Measurements from ENCODE around the gene RPS6KA2. TPM values are rescaled to one million over a fixed set of nuclear protein-coding genes. Genes with fewer than 3 reads are reported as not detected.
"Not testable (repeated sequence)": the region's sequence is repeated elsewhere in the genome, so short reads cannot be mapped to it uniquely, and the experiment has no call there.

Gene RPS6KA2
- polyA plus RNA-seq, 3 donors: 32.0 to 35.9 (median 35.2) TPM

DNA sequence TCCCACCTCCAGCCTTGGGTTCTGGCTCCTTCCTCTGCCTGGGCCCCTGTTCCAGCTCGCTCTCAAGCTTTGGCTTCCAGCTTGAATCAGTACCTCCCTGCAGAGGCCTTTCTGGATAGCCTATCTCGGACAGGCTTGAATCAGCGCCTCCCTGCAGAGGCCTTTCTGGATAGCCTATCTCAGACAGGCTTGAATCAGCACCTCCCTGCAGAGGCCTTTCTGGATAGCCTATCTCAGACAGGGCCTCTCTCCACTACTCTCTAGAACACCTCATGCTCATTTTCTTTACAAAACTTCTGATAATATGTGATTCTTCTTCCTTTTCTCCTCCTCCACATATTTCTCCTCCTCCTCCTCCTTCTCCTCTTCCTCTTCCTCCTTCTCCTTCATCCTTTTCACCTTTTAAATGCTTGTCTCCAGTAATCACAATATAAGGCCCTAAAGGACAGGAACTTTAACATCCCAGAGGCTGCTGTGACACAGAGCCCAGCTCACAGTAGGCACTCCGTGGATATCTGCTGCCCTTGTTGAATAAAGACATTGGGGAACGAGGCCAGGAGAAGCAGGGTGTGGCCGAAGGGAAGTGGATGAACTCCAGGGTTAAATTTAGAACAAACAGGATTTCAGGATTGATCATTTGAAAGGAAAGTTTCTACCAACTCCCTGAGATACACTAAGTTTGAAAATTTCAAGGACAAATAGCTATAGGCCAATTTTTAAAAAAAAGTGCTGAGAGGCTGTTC is 9.3 kb upstream of the RPS6KA2 start:
- DNase-seq (ENCODE audit: low read depth in 3 of 3, low spot score in 2 of 3): no peak

DNA sequence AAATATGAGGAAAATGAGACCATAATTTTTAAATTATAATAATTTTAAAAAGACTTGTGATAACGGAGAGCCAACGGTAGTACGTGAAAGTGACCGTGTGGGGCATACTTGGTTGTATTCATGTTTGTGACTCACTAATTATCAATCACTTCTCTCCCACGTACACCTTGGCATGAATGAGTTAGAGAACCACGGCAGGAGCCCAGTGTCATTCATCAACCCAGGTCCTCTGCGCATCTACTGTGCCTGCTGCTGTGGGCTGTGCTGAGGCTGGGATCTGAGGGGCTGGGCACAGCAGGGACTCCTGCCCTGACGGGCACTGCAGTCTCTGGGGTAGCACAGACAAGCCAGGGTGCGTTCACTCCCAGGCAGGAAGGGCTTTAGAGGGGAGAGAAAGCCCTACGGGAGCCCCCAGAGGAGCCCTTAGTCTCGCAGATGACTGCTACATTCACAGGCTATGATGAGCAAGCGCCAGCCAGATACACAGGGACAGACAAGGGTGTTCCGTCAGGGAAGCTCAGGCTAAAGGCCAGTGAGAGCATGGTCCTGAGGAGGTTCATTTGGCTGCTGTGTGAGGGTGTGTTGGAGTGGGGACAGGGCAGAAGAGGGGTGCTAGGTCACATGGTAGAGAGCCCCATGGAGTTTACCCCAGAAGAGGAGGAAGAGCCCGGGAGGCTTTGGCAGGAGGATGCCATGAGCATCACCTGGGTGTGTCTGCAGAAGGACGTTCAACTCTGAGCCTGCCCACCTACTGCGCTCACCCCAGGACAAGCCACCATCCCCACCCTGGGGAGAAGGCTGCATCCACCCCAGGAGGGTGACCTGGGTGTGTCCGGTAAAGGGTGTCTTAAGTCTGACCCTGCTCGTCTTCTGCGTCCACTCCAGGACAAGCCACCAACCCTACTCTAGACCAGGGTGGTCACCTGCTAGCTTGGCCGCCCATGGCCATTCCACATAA is 8.2 kb upstream of the RPS6KA2 start:
- no peak for DNase-seq (ENCODE audit: low read depth in 3 of 3, low spot score in 2 of 3)

DNA sequence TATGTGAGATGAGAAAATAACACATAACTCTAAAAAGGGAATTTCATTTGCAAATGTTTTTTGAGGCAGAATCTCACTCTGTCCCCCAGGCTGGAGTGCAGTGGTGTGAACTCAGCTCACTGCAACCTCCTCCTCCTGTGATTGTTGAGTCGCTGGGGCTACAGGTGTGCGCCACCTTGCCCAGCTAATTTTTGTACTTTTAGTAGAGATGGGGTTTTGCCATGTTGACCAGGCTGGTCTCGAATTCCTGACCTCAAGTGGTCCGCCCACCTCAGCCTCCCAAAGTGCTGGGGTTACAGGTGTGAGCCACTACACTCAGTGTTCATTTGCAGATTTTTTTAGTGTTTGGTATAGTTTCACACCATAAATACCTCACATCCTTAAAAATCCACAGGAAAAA is 7.5 kb upstream of the RPS6KA2 start:
- not testable (repeated sequence) for DNase-seq (ENCODE audit: low read depth in 3 of 3, low spot score in 2 of 3)

DNA sequence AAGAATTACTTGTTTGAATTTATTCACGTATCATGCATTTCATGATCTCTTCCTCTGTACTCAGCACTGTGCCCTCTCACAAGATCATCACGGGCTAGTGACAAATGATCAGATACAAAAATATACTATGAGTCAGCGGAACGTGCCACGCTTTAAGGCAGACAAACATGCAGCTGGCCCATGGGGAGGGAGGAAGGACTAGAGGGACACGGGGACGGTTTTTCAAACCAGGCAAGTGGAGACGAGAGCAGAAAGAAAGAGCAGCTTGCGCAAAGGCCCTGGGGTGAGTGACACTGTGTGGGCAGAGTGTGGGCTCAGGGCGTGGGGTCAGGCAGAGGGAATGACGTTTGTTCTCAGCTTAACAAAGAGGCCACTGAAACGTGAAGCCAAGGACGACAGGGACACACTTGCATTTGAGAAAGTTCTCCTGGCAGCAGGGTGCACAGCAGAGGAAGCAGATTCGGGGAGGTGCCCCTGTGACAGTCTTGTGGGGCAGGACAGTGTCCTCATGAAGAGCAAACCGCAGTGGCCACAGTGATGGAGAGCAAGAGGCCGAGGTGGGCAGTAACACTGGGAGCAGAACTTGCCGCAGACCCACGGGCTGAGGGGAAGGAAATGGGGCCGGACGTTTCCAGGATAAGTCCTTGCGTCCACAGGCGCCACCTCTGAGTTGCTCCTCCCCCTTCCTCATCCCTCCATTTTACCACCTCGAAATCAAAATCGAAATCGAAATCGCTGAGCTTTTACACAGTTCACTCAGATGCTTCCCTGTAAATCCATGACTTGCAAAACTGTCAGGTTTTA is 6.9 kb upstream of the RPS6KA2 start:
- no peak for DNase-seq (ENCODE audit: low read depth in 3 of 3, low spot score in 2 of 3)

DNA sequence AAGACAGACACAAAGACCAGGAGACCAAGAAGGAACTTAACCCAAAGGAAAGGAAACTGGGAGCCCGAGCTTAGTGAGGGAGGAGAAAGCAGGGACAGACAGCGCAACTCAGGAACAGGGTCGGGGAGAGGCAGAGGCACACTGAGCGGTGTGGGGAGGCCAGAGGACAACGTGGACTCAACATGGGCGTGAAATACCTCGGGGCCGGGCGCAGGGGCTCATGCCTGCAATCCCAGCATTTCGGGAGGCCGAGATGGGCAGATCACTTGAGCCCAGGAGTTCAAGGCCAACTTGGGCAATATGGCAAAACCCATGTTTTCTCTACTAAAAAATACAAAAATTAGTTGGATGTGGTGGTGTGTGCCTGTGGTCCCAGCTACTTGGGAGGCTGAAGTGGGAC is 5.7 kb upstream of the RPS6KA2 start:
- DNase-seq (ENCODE audit: low read depth in 3 of 3, low spot score in 2 of 3): no peak

DNA sequence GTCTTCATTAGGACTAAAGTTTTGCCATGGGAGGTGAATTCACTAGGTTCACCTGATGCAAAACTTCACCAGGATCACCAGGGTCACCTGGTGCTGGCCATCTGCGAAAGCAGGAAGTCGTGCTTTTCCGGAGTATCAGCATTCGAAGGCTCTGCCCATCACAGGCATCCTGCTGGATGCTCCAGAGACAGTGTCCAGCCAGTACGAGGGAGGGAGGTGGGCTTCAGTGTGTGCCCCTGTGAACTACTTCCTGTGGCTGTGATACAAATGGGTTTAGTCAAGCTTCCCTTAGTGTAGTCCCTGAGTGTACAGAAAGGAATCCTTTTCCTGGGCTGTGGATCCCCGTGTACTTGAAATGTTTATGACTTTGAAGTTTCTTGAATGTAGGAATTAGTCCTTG is 3.4 kb upstream of the RPS6KA2 start:
- no peak for DNase-seq (ENCODE audit: low read depth in 3 of 3, low spot score in 2 of 3)

DNA sequence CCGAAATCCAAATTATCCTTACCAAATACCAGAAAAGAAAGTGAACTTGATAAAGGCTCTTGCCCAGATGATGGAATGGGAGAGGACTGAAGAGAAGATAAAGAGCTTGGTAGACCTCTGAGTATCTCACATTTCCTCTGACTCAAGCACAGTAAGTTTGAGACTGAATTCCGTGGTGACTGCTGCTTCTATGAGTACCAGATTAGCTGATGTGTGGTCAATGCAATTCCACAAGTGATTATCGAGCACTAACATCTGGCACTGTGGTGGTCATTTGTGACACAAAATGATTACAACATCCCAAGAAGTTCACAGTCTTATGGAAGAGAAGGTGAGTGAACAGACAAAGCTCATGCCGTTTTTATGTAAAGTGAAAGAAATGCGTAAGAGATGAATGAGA is 2.6 kb upstream of the RPS6KA2 start:
- DNase-seq (ENCODE audit: low read depth in 3 of 3, low spot score in 2 of 3): no peak

DNA sequence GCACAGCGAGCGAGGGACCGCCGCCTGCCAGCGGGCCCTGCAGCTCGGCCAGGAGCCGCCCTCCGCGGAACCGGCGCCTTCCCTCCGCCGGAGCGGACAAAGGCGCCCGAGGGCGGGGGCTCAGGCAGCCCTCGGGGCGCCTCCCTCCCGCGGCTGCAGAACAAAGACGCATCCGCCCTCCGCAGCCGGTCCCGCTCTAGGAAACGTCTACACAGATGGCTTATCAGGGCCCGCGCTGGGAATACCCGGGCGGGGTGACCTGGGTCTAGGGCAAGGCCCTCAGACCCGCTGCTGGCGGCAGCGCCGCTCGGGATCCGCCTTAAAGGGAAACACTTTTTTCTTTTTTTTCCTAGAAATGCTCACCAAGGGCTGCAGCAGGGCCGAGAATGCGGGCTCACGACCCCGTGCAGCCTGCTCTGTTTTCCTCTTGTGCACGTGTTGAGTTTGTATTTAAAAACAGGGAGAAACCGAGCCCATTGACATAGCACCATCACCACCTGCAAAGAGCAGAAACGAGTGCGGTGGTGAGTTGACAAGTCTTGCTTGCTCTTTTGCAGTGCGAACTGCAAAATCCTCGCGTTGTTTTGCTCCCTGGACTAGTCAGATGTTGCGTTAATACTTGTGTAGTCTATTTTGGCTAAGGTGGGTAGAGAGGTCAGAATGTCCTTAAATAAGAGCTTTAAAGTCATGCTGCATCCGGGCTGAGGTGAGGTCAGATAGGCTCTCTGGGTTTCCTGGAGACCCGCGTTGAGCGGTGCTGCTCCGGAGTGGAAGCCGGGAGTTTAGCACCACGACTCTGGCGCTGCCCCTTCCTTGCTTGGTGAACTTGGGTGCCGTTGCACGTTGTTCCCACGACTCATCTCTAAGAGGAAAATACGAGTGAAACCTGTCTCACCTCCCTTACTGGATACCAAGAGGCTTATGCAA is 1.1 kb upstream of the RPS6KA2 start:
- DNase-seq (ENCODE audit: low read depth in 3 of 3, low spot score in 2 of 3): no peak

DNA sequence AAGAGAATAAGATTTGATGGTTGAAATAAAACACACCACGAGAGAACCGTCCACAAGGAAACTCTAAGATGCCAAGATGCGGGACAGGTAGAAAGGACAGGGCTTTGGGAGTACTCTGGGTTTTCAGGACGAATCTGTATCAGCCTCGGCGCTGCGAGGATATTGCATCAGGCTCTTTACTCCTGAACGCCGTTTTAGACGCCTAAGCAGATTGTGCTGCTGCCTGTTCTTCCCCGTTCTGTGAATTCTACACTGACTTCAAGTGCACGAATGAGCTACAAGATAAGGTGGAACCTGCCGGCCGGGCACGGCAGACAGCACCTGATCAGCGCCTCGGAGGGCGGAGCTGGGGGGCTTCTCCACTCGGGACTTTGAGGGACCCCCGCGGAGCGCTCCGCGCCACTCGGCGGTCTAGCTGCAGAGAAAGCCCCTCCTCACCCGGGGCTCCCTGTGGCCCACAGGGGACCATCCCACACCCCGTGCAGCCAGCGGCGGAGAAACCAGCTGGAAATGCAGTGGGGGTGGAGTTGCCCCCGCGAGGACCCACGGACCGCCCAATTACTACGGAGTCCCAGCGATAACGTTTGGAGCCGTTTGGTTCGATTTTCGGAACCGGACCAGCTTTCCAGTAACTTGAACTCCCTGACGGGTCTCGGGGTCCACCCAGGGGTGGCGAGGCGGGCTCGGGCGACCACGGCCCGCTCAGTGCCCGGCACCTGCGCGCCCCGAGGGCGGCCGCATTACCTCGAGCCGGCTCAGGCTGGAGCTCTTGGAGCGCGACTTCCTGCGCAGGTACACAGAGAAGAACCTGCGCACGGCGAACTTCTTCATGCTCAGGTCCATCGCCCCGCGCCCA is 646 bp downstream of the RPS6KA2 start:
- no peak for DNase-seq (ENCODE audit: low read depth in 3 of 3, low spot score in 2 of 3)

DNA sequence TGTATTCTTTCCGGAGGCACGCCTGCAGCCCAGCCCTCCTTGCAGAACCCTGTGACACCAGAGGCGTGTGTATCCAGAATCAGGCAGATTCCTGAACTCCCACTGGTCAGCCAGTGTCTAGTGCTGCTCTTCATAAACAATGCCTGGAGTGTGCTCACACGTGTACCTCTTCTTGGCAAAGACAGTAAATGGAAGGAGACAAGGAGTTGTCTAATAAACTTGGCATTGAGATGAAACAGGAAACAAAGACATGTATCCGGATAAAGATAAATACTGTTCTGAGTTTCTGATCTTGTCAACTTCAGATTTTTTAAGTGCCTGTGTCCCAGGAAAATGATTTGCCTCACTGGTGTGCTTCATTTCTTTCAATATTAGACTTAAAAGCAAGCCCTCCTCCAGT is 1.7 kb downstream of the RPS6KA2 start:
- no peak for DNase-seq (ENCODE audit: low read depth in 3 of 3, low spot score in 2 of 3)

DNA sequence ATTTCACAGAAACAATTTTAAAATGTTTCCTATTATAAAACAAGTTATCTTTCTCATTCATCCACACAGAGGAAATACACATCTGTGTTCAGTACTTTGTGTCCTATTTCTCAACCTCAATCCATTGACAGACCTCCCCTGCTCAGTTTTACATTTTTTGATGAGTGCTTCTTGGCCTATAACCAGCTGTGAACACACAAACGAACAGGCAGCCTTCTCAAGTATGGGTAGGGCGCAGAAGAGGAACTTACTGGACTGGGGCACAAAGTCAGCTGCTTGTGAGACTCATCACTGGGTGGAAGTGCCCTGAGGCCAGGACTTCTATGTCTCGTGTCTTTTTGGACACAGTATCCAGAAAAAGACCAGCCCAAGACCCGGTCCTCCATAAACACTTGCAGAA is 2.8 kb downstream of the RPS6KA2 start:
- no peak for DNase-seq (ENCODE audit: low read depth in 3 of 3, low spot score in 2 of 3)

DNA sequence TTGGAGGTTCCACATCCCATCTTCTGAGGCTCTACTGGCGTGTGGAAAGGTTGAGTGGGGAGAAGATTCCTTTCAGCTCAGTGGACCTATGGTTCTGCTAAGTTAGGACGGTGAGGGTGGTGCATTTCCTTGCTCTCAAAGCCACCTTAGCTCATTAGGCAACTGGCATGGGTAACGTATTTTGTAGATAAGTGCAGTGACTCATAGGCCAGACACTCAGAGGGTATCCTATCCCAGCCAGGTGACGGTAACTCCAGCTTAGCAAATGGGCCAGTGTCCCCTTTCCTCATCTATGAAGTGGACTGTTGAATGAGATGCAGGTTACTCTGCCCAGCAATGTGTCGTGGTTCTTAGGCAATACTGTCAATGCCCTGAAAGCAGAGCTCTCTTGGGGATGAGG is 3.7 kb downstream of the RPS6KA2 start:
- no peak for DNase-seq (ENCODE audit: low read depth in 3 of 3, low spot score in 2 of 3)

DNA sequence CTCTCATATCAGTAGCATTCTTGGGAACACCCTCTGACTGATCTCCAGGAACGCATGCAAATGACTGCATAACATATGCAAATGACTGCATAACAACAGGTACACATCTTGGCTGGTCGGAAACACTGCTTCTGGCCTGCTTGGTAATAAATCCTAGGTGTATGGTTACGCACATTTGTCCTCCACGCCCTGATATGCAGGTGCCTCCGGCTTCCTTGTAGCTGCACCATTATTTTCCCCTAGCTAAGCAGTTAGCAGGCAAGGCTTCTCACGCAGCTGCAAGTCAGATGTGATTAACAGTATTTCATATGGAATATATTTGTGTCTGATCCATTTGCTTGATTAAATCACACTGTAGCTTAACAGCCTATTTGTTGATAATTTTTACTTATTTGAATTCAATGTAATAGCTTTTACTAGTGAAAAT is 5.9 kb downstream of the RPS6KA2 start:
- no peak for DNase-seq (ENCODE audit: low read depth in 3 of 3, low spot score in 2 of 3)

DNA sequence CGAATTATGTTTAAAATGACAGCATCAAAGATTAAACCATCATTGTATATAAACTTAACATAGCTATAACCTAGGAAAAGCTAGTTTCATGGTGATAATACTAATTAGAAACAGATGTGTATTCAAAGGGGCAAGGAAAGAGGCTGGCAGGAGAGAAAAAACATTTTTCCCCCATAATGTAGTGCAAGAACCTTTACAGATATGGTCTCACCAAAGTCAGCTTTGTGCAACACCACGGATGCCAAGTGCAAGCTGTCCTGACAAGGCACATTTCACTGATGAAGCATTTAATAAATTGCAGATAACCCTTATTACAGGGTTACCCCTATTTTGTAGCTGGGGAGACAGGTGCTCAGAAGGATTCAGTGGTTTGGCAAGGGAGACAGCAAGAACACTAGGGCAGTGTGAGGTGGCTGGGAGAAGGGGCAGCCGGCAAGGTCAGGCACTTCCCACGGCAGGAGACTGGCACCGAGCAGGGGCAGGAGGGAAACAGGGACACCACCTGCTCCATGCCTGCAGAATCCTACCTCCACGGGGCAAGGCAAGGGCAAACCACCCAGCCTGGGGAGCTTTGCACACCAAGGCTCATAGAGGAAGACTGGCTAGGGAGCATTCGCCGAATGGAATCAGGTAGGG is 6.5 kb downstream of the RPS6KA2 start:
- no peak for DNase-seq (ENCODE audit: low read depth in 3 of 3, low spot score in 2 of 3)

DNA sequence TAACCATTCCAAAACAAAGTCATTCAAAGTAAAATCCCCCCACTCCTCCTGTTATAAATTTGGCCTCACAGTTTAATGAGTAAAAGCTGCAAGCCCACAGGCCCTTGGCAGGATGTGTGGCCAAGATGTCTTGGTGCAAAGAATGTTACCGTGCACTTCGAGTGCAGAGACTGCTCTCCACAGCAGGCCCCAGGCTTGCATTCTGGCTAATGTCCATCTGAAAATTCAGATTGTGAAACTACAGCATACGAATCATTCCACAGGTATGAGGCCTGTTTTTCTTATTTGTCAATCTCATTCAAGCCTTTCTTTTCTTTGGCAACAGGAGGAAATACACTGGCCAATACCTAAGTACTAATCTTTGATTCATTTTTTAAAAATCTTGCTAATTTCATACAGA is 7.1 kb downstream of the RPS6KA2 start:
- DNase-seq (ENCODE audit: low read depth in 3 of 3, low spot score in 2 of 3): no peak

DNA sequence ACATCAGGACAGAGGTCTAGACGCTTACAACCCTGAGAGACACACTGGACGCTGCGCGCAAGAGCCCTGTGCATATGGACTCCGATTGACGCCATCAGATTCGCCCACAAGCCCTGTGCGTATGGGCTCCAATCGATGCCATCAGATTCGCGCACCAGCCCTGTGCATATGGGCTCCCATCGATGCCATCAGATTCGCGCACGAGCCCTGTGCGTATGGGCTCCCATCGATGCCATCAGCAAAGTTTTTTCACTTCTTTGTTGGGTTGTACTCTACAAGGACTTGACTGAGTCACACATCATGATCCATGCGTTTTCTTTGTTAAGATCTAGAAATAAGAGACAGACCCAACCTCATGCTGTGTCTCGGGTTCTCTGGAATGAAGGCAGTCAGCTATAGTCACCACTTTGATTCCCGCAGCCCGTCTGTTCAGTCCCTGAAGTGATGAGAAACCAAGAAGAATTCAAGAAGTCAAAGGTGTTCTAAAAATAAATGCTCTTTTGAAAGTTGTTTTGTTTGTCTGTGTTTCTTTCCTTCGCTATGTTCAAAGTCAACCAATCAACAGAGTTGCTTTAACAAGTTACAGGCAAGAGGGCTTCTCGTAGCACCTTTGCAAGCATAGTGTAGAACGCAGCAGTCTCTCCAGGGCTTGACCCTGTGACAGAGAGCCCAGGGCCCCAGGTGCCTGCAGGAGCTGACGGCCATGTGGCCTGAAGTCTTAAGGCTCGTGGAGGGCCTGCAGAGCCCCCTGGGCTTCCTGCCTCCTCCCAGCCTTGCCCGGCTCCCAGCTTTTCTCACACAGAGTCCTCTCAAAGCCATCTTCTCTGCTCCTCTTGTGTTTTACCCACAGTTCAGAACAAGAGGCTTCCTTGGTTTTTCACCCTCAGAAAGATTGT is 7.9 kb downstream of the RPS6KA2 start:
- DNase-seq (ENCODE audit: low read depth in 3 of 3, low spot score in 2 of 3): no peak

DNA sequence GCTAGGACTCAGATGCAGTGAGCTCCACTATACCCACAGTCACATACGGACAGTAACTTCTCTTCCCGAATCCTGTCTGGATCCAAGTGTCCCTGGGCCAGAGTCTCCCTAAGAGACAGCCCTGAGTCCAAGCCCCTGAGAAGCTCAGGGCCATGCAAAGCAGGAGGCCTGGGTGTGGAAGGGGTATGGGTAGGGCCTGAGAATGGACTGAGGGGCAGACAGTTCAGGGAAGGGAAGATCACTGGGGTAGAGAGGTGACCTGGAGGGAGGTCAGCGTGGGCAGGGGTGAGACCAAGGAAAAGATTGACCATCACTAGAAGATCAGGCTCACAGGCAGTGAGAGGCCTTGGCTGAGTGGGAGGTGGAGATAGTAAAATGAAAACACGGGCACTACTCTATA is 8.8 kb downstream of the RPS6KA2 start:
- no peak for DNase-seq (ENCODE audit: low read depth in 3 of 3, low spot score in 2 of 3)

DNA sequence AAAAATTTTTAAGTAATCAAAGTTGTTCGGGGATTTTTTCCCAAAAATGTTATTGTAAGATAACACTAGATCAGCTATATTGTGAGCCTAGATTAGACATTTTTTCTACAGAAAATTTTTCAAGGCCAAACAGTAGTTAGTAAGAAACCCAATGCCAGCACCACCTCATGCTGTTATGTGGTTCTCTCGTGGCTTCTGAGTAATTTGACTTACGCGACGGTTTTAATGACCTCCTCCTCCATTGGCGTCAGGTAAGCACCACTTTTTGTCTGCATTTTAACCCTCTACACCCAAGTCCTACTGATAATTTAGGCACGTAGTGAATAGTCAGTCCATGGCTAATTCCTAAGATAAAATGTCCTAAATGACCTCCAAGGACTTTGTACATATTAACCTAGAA is 9.7 kb downstream of the RPS6KA2 start:
- no peak for DNase-seq (ENCODE audit: low read depth in 3 of 3, low spot score in 2 of 3)
